Liver (tissue), 9 donors: ENCODE data around the gene TUBA8. TPM values are rescaled to one million over a fixed set of nuclear protein-coding genes. Genes with fewer than 3 reads are reported as not detected.
"Not testable (repeated sequence)": the region's sequence is repeated elsewhere in the genome, so short reads cannot be mapped to it uniquely, and the experiment has no call there.

Experiments used
- DNase-seq: peaks from one replicate; pipeline ENCODE4 v3.0.0-alpha.2; 2017; ENCODE audit warnings: low spot score
- H3K27ac ChIP-seq, 2 donors: one replicate each; pipeline ENCODE4 v1.7.0; 2013; ENCODE audit warnings: inconsistent platforms in 2 of 2, low read length in 2 of 2, control low read depth in 1 of 2, low read depth in 1 of 2, mild to moderate bottlenecking in 1 of 2
- H3K27me3 ChIP-seq, 4 donors: one replicate each; pipeline versions ENCODE4 v1.6.1 to v1.7.0; 2013; ENCODE audit warnings: low read length in 3 of 4, inconsistent platforms in 1 of 4, mild to moderate bottlenecking in 1 of 4, moderate library complexity in 1 of 4; ENCODE audit not compliant: control insufficient read depth in 4 of 4, insufficient read depth in 4 of 4
- H3K36me3 ChIP-seq, 4 donors: one replicate each; pipeline versions ENCODE4 v1.6.1 to v1.7.0; 2013; ENCODE audit warnings: low read length in 3 of 4, mild to moderate bottlenecking in 3 of 4, low read depth in 1 of 4, moderate library complexity in 1 of 4; ENCODE audit not compliant: control insufficient read depth in 4 of 4, insufficient read depth in 3 of 4
- H3K4me1 ChIP-seq, 4 donors: one replicate each; pipeline versions ENCODE4 v1.6.1 to v1.7.0; 2013; ENCODE audit warnings: low read length in 3 of 4, mild to moderate bottlenecking in 3 of 4, moderate library complexity in 1 of 4; ENCODE audit not compliant: control insufficient read depth in 4 of 4, insufficient read depth in 4 of 4
- H3K4me3 ChIP-seq, 3 donors: one replicate each; pipeline versions ENCODE4 v1.6.1 to v1.7.0; 2013; ENCODE audit warnings: low read length in 3 of 3, control low read depth in 1 of 3, low read depth in 1 of 3, mild to moderate bottlenecking in 1 of 3
- H3K9ac ChIP-seq, 2 donors: one replicate each; pipeline ENCODE4 v1.7.0; 2013; ENCODE audit warnings: low read length in 2 of 2, mild to moderate bottlenecking in 2 of 2, moderate library complexity in 2 of 2, control low read depth in 1 of 2, low read depth in 1 of 2
- H3K9me3 ChIP-seq, 4 donors: one replicate each; pipeline versions ENCODE4 v1.6.1 to v1.7.0; 2013; ENCODE audit warnings: low read length in 3 of 4; ENCODE audit not compliant: control insufficient read depth in 4 of 4
- MAX ChIP-seq: IDR thresholded peaks from 2 replicates; pipeline ENCODE4 v1.6.1; 2016; ENCODE audit warnings: antibody characterized with exemption
- RAD21 ChIP-seq, 2 donors: IDR thresholded peaks; 2 replicates each; pipeline ENCODE4 v1.6.1; 2016; ENCODE audit warnings: antibody characterized with exemption in 2 of 2, mild to moderate bottlenecking in 2 of 2
- ZBTB33 ChIP-seq: IDR thresholded peaks from 2 replicates; pipeline ENCODE4 v1.6.1; 2016; ENCODE audit warnings: antibody characterized with exemption
- WGBS: extraction: QIAGEN DNeasy Blood & Tissue Kit; methylation state at CpG from one replicate; pipeline ENCODE4 v1.1.7; 2013; 5-methylcytosine and 5-hydroxymethylcytosine counted together
- polyA plus RNA-seq, 2 donors: library from polyadenylated mRNA; stranded (reverse) in 1 of 2; unstranded in 1 of 2; fragments of 200-250 nt in 1 of 2; fragments of >200 nt in 1 of 2; fragmentation: Nextera tagmentation in 1 of 2; extraction: Ambion mirVana in 1 of 2; gene quantifications; one replicate each; pipeline versions ENCODE4 v1.2.1 to v1.2.3, GENCODE V29; 2013 to 2015
- total RNA-seq, 2 donors: library from RNA; depleted of rRNA; stranded (reverse); fragments of >200 nt; gene quantifications; one replicate each; pipeline ENCODE4 v1.2.3, GENCODE V29; 2014
- donor health status: healthy.
- donor health status: healthy.
- donor health status: healthy.
- donor health status: healthy.
- donor health status: healthy.

Gene TUBA8
- total and polyA plus RNA-seq, 4 donors = 0.82 to 3.1 (median 1.9) TPM

- no peak for TF ChIP-seq ZBTB33
- TF ChIP-seq MAX = no peak
- TF ChIP-seq RAD21 (IDR thresholded peaks at IDR 0.05) = no peak
Measured at GRCh38 chr22:18157714-18158028, 47.1 kb downstream of the TUBA8 start (continued).

GRCh38 chr22:18160641-18161040 is 50.0 kb downstream of the TUBA8 start:
- DNase-seq, H3K4me1 ChIP-seq, H3K36me3 ChIP-seq, H3K9ac ChIP-seq, H3K27ac ChIP-seq, H3K4me3 ChIP-seq, H3K27me3 ChIP-seq, H3K9me3 ChIP-seq: not testable (repeated sequence)
- WGBS = 98% methylated on average over 8 of the region's 8 CpGs

GRCh38 chr22:18163843-18164242 is 53.2 kb downstream of the TUBA8 start:
- not testable (repeated sequence) for H3K9ac ChIP-seq, DNase-seq, H3K4me3 ChIP-seq, H3K36me3 ChIP-seq, H3K4me1 ChIP-seq, H3K9me3 ChIP-seq, H3K27me3 ChIP-seq, H3K27ac ChIP-seq
- WGBS = 86% methylated on average over 7 of the region's 7 CpGs

GRCh38 chr22:18164584-18164983 is 54.0 kb downstream of the TUBA8 start:
- not testable (repeated sequence) for DNase-seq, H3K36me3 ChIP-seq, H3K9ac ChIP-seq, H3K4me1 ChIP-seq, H3K27me3 ChIP-seq, H3K4me3 ChIP-seq, H3K9me3 ChIP-seq, H3K27ac ChIP-seq
- 83% methylated on average over 8 of the region's 8 CpGs for WGBS

GRCh38 chr22:18165356-18165755 is 54.7 kb downstream of the TUBA8 start:
- WGBS = 88% methylated on average over 3 of the region's 7 CpGs
- not testable (repeated sequence) for H3K9ac ChIP-seq, DNase-seq, H3K27ac ChIP-seq, H3K9me3 ChIP-seq, H3K27me3 ChIP-seq, H3K4me3 ChIP-seq, H3K36me3 ChIP-seq, H3K4me1 ChIP-seq

- not testable (repeated sequence) for H3K4me3 ChIP-seq, DNase-seq, H3K27ac ChIP-seq, H3K36me3 ChIP-seq, H3K9ac ChIP-seq, H3K27me3 ChIP-seq, H3K9me3 ChIP-seq, H3K4me1 ChIP-seq
- WGBS = 97% methylated on average over 17 of the region's 17 CpGs
Measured at GRCh38 chr22:18170284-18170683, 59.7 kb downstream of the TUBA8 start.

GRCh38 chr22:18172203-18172602 is 61.6 kb downstream of the TUBA8 start:
- H3K9ac ChIP-seq, DNase-seq, H3K4me3 ChIP-seq, H3K9me3 ChIP-seq, H3K36me3 ChIP-seq, H3K27ac ChIP-seq, H3K27me3 ChIP-seq, H3K4me1 ChIP-seq: not testable (repeated sequence)
- WGBS = 62% methylated on average over 3 of the region's 3 CpGs

DNA sequence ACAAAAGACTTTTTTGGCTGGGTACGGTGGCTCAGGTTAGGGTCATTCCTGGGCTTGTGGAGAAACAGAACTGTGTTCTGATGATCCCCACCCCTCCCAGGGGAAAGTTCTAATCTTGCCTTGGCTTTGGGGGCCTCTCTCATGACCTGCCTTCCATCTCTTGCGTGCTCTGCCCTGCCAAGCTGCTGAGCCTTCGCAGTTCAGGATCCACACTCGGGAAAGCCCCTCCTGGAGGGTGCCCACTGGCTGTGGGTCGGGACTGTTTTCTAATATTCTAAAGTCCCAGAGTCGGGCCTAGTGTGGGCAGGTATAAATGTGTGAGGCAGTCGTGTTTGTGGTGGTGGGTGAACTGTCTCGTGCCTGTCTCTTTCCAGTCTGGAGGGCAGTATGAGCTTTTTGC is 62.2 kb downstream of the TUBA8 start:
- not testable (repeated sequence) for H3K27me3 ChIP-seq, H3K4me3 ChIP-seq, H3K4me1 ChIP-seq, H3K9ac ChIP-seq, H3K36me3 ChIP-seq, H3K9me3 ChIP-seq, H3K27ac ChIP-seq, DNase-seq
- WGBS = 94% methylated on average over 8 of the region's 8 CpGs
